Esophagus muscularis mucosa (tissue), 4 donors: ENCODE measurements around the gene LRRTM3.

Source experiments
- CTCF ChIP-seq, 3 experiments: fragments of 200-600 bp in 2 of 3; fragments of 450-650 bp in 1 of 3; sonication (generic) in 2 of 3; IDR thresholded peaks; one replicate each; pipeline ENCODE4 v1.5.1; 2017 to 2019; ENCODE audit warnings: antibody characterized with exemption in 3 of 3, mild to moderate bottlenecking in 2 of 3, moderate library complexity in 1 of 3
- EP300 ChIP-seq: sonication (generic); formaldehyde crosslinking; IDR thresholded peaks from one replicate; pipeline ENCODE4 v1.6.1; 2017; ENCODE audit warnings: antibody characterized with exemption
- POLR2AphosphoS5 ChIP-seq, 2 donors: sonication (generic); formaldehyde crosslinking; IDR thresholded peaks; one replicate each; pipeline ENCODE4 v1.6.1; 2017; ENCODE audit warnings: antibody characterized with exemption in 2 of 2

GRCh38 chr10:66926841-66927240 is 1.0 kb downstream of the LRRTM3 start:
- no peak for TF ChIP-seq POLR2AphosphoS5 (IDR thresholded peaks at IDR 0.05)
- no peak for TF ChIP-seq EP300
- no peak for TF ChIP-seq CTCF (IDR thresholded peaks at IDR 0.05)
